ENCODE measurements around the gene MYO1B.

Gene MYO1B

DNA sequence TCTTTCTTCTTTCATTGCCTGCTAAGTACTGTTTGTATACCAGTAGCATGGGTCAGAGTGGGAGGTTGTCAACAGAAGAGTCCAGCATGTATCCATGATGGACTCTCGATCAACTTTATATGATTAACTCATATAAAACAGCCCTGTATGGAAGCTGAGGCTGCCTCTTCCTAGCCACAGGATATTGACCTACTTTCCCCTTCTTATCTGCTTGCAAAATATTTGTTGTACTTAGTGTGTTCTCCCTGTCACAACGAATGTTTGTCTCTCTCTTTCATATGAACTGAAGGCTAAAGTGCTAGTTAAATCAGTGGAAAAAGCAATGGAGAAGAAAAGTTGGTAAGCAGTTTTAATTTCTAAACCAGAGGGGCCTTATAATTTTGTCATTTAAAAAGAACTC is 17.8 kb downstream of the MYO1B start:
- peak; percentile 81 for DNase-seq (ENCODE audit: low read depth)
- no peak overlapping the region; the same call in 1 of the 2 replicates for H3K4me3 ChIP-seq (ENCODE audit: low read depth, low read length)
- TF ChIP-seq, protein P1, sequence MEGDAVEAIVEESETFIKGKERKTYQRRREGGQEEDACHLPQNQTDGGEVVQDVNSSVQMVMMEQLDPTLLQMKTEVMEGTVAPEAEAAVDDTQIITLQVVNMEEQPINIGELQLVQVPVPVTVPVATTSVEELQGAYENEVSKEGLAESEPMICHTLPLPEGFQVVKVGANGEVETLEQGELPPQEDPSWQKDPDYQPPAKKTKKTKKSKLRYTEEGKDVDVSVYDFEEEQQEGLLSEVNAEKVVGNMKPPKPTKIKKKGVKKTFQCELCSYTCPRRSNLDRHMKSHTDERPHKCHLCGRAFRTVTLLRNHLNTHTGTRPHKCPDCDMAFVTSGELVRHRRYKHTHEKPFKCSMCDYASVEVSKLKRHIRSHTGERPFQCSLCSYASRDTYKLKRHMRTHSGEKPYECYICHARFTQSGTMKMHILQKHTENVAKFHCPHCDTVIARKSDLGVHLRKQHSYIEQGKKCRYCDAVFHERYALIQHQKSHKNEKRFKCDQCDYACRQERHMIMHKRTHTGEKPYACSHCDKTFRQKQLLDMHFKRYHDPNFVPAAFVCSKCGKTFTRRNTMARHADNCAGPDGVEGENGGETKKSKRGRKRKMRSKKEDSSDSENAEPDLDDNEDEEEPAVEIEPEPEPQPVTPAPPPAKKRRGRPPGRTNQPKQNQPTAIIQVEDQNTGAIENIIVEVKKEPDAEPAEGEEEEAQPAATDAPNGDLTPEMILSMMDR (IDR thresholded peaks at IDR 0.05; ENCODE audit: control insufficient read depth, extremely low read depth, insufficient read depth): no peak

DNA sequence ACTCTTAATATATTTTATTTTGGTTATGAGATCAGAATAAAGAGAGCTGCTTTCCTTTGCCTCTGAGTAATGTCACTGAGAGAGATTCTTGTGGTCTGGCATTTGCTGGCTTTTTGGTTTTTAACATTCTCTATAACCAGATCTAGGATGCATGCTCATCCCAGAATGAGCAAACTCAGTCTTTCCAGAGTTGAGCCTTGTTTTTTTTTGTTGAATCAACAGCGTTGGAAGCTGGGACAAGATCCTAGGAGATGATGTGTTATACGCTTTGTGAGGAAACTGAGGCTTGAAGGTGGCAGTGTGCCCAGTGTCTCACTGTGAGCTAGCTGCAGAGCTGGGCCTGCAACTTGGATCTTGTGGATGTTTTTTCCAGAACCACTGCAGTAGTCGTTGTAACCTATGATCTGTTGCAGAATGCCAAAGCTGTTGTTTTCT is 19.5 kb downstream of the MYO1B start:
- TF ChIP-seq, protein P1 (IDR thresholded peaks at IDR 0.05; ENCODE audit: control insufficient read depth, extremely low read depth, insufficient read depth): no peak
- H3K4me3 ChIP-seq (ENCODE audit: low read depth, low read length): 0 out of 2 replicates have a peak overlapping the region, but pooled peaks have one; percentile 0
- no peak for DNase-seq (ENCODE audit: low read depth)

DNA sequence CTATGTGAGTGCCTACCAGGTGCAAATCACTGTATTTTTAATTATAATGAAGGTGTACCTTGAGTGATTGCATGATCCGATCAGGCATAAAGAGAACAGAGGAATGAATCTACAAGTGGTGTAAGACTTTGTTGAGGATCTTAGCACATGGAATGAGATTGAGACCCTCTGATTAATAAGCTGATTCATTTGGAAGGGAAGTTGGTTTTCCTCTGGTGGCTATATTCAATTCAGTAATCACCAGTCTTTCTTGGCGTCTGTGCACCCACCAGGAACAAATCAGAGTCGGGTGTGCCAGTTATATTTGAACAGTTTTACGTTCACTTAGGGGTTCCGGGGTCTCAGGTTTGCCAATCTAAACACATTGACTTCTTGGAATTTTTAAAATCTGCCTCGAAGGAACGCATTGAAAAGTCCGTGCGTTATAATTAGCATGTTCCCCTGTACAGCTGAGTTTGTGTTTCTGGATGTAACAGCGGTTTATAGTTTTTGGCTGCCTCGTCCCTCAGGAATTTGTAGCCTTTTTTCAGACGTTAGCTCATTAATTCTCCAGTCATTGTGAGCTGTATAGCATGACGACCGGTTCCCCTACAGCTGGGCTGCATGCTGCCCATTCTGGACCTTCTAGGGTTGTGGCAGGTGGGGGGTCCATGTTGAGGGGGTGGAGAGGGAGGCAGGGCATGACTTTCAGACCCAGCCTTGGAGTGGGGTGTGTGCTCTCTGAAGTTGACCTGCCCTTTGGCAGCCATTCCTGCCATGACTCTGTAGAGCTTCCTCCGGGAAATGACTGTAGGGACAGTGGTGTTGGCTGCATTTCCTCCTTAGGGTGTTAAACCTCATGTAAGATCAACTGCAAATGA is 20.3 kb downstream of the MYO1B start:
- DNase-seq (ENCODE audit: low read depth): no peak
- TF ChIP-seq, protein P1 (IDR thresholded peaks at IDR 0.05; ENCODE audit: control insufficient read depth, extremely low read depth, insufficient read depth): no peak
- H3K4me3 ChIP-seq (ENCODE audit: low read depth, low read length): no peak overlapping the region

DNA sequence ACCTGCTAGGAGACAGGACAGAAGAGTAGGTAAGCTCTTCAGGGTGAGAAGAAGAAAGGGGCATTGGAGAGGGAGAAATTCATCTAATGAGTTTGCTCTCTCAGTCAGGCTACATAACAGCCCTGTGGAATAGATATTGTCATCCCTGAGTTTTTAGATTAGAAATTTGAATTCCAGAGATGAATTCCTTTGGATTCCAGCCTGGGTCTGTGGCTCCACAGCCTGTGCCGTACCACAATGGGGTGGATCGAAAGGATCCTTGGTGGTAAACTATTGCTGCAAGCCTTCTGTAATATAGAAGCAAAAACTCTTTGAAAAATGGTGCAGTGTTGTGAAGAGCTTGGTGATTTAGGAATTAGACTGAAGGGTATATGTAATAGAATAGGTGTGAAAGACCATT is 21.0 kb downstream of the MYO1B start:
- TF ChIP-seq, protein P1 (IDR thresholded peaks at IDR 0.05; ENCODE audit: control insufficient read depth, extremely low read depth, insufficient read depth): no peak
- no peak overlapping the region for H3K4me3 ChIP-seq (ENCODE audit: low read depth, low read length)

DNA sequence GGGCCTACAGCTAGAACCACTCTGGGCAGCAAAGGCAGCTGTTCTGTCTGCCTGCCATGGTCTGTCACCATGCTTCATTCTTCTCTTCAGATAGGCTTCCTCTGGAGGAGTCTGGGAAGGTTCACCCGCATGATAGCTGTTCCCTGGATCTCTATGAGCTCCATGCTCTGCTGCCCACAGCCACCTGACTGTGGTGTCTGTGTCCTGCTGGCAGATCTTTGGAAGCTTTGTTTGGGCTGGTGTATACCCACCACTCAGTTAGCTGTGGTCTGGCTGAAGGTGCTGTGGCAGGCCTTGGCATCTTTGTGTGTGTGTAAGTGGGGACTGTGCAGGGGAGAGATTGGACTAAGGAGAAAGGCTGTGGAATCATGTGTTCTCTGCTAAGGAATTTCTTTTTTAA is 23.4 kb downstream of the MYO1B start:
- TF ChIP-seq, protein P1 (IDR thresholded peaks at IDR 0.05; ENCODE audit: control insufficient read depth, extremely low read depth, insufficient read depth): no peak
- no peak for DNase-seq (ENCODE audit: low read depth)
- H3K4me3 ChIP-seq (ENCODE audit: low read depth, low read length): no peak overlapping the region

More for the DNA sequence above, 21.0 kb downstream of the MYO1B start:
- DNase-seq (ENCODE audit: low read depth): no peak

DNA sequence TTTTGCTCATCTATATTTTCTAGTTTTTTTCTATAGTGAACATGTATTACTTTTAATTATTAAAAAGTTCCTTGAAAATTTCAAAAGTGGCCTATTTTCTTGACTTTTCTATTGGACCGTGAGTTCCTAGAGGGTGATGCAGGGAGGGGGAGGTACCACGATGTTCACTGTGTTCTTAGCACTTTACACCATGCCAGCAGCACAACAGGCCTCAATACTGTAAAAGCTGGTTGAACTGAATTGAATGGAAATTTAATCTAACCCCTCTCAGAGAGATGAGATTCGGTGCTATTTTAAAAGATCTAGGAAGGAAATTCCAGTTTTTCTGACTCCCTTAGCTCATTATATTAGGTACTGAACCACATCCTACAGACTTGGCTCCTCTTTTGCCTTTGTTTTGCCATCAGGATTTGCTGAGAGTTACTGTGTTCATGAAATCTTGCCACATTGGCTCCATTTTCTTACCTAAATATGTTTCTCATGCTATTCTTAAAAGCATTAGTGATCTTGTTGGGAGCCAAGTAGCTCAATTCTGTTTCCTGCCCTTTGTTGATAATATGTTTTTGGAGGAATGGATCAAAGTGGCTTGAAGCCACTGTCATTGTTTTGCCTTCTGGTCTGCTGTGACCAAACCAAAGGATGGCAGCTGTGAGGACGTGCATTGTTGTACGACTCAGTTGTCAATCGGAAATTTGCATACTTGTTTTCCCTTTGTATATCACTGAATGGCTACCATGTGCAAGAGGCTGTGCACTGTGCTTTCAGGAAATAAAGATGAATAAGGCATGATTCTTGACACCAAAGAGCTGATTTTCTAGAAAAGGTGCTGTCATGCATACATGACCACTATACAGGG is 25.3 kb downstream of the MYO1B start:
- TF ChIP-seq, protein P1 (IDR thresholded peaks at IDR 0.05; ENCODE audit: control insufficient read depth, extremely low read depth, insufficient read depth): no peak
- no peak for DNase-seq (ENCODE audit: low read depth)
- no peak overlapping the region for H3K4me3 ChIP-seq (ENCODE audit: low read depth, low read length)
